BE2C (cell line): ENCODE results near the gene TAF15.
A peak's percentile ranks its signal among the peaks of the same experiment; 100 is the strongest.

Experiments
- DNase-seq: peaks from one replicate; pipeline ENCODE4 v3.0.0-alpha.2; 2020
- H3K27me3 ChIP-seq: fragments of 250-450 bp; sonication (Bioruptor Pico); 2 replicates; pipeline ENCODE4 v1.5.1; 2020; ENCODE audit warnings: mild to moderate bottlenecking
- H3K36me3 ChIP-seq: fragments of 250-450 bp; sonication (Bioruptor Pico); 2 replicates; pipeline ENCODE4 v1.5.1; 2020; ENCODE audit warnings: mild to moderate bottlenecking
- H3K4me1 ChIP-seq: fragments of 250-450 bp; sonication (Bioruptor Pico); 2 replicates; pipeline ENCODE4 v1.5.1; 2020
- H3K4me3 ChIP-seq: 2 replicates; pipeline ENCODE4 v1.5.1; 2011; ENCODE audit warnings: low read depth, low read length
- H3K9me3 ChIP-seq: fragments of 250-450 bp; sonication (Bioruptor Pico); 2 replicates; pipeline ENCODE4 v1.5.1; 2020
- CTCF ChIP-seq: IDR thresholded peaks from 2 replicates; pipeline ENCODE4 v1.5.1; 2012; ENCODE audit warnings: mild to moderate bottlenecking, low read depth, low read length

TAF15 gene

DNA sequence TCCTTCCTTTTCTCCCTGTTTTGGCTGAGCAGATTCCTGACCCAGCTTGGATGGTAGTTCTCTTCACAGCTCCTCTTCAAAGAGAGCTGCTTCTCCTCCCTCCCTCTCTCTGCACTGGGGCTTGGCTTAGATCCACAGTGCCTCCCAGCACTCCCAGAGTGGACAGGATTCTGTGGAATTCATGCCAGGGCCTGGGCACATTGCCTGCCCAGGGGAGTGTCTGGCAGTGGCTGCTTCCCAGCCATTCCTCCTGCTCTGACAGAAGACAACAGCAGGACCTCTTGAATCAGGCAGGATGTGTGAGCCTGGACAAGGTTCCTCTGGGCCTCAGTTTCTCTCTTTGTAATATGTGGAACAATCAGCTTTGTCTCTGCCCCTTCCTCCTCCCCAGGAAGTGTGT, 9.3 kb upstream of the TAF15 start:
- no peak for TF ChIP-seq CTCF
- H3K4me1 ChIP-seq, result peaks cover 22% of the 10 kb centered on the region
- H3K4me3 ChIP-seq, result no peak overlapping the region
- peak; percentile 58 for DNase-seq
- H3K36me3 ChIP-seq, result no peaks in the 10 kb centered on the region
- no peaks in the 10 kb centered on the region for H3K9me3 ChIP-seq
- no peaks in the 10 kb centered on the region for H3K27me3 ChIP-seq

GRCh38 chr17:35801583-35802224, 7.6 kb upstream of the TAF15 start:
- Histone ChIP-seq H3K4me3 (no peak overlapping the region), H3K9me3 (no peaks in the 10 kb centered on the region), H3K36me3 (no peaks in the 10 kb centered on the region), H3K4me1 (peaks cover 22% of the 10 kb centered on the region), H3K27me3 (no peaks in the 10 kb centered on the region)
- peak; percentile 96 for DNase-seq
- no peak for TF ChIP-seq CTCF

DNA sequence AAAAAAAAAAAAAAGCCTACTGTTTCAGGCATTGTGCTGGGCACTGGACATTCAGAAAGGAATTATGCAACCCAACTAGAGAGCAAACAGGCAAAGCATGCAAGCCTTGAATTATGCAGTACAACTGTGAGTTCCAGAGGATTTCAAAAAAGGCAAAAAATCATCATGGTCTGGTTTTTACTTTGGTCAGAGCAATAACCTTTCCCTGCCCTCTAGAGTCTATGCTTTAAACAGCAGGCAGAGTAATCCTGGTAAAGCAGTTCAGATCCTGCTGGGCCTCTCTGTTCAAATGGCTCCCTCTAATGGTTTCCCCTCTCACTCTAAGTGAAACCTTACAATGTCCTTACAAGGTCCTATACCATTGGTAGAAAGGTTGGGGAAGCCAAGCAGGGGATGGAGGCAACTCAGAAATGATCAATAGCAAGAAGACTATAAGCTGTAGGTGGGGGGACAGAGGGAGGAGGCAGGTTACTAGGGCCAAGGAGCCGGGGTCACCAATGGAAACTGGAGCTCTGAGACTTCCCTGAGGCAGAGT, 4.6 kb upstream of the TAF15 start:
- DNase-seq, result peak; percentile 63
- Histone ChIP-seq H3K4me3 (no peak overlapping the region), H3K27me3 (no peaks in the 10 kb centered on the region), H3K36me3 (no peaks in the 10 kb centered on the region), H3K9me3 (no peaks in the 10 kb centered on the region), H3K4me1 (peaks cover 21% of the 10 kb centered on the region)
- TF ChIP-seq CTCF, result peak; percentile 100

DNA sequence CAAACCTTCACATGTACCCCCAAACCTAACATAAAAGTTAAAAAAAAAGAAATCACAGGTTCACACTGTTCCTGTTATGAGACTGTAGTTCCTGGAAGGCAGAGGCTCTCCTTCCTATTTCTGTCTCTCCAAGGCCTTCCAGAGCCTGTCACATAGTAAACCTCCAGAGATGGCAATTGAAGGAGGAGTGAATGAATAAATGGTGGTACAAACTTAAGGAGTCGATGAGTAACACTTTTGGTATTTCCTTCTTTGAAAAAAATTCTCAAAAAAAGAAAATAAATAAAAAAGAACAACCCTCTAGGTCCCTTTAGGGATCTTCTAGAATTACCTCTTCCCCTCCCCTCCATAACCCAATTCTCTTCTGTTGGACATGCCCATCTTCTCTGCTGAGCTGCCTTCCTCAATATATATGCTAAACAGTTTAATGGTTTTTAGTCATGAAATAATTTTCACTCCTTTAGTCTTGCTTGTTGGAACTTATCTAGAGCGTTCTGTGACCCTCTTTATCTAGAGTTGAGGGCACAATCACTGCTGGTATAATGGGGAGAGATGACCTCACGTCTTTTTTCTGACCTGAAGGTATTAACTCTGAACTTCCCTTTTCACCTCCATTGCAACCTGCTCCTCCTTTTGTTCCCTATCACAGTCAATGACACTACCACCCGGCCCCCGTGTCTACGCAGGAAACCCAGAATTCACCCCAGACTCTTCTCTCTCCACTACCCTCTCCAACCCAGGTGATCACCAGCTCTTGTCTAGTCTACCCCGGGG, 1.7 kb upstream of the TAF15 start:
- Histone ChIP-seq H3K9me3 (no peaks in the 10 kb centered on the region), H3K27me3 (no peaks in the 10 kb centered on the region), H3K4me1 (peaks cover 3% of the 10 kb centered on the region; the same call in 1 of the 2 replicates), H3K36me3 (peaks cover 5% of the 10 kb centered on the region), H3K4me3 (no peak overlapping the region)
- no peak for TF ChIP-seq CTCF
- no peak for DNase-seq

GRCh38 chr17:35808240-35808961, 883 bp upstream of the TAF15 start:
- H3K36me3 ChIP-seq, result peaks cover 5% of the 10 kb centered on the region
- H3K27me3 ChIP-seq, result no peaks in the 10 kb centered on the region
- peaks cover 3% of the 10 kb centered on the region; the same call in 1 of the 2 replicates for H3K4me1 ChIP-seq
- H3K4me3 ChIP-seq, result peak overlapping the region; percentile 98
- no peak for TF ChIP-seq CTCF
- no peak for DNase-seq
- no peaks in the 10 kb centered on the region for H3K9me3 ChIP-seq
